Caki2 (cell line): Measurements from ENCODE around the gene CLEC16A. TPM values are rescaled to one million over a fixed set of nuclear protein-coding genes. Genes with fewer than 3 reads are reported as not detected.

Source experiments
- DNase-seq: peaks from one replicate; pipeline ENCODE4 v3.0.0-alpha.2; 2015; ENCODE audit warnings: low read depth
- in situ Hi-C: cut with HindIII; loops from 2 replicates; pipeline ENCODE4 v1.10.0; 2016; ENCODE audit warnings: low sequenced_read_pairs, low pct_unique_long_range_greater_than_20kb, mixed read lengths
- total RNA-seq: library from RNA; depleted of rRNA; stranded (reverse); fragments of >200 nt; shearing (Covaris generic); gene quantifications from 2 replicates; pipeline ENCODE4 v1.2.3, GENCODE V29; 2014; ENCODE audit warnings: low replicate concordance

The CLEC16A gene
- total RNA-seq, 1 experiment from 2014 or later: 17.7 TPM

- DNase-seq: no peak
- in situ Hi-C loops: no loop called here
Observed at GRCh38 chr16:11042191-11042590, 97.8 kb downstream of the CLEC16A start.

GRCh38 chr16:11045441-11045840, 101.1 kb downstream of the CLEC16A start:
- no peak for DNase-seq
- in situ Hi-C loops: no loop called here

DNA sequence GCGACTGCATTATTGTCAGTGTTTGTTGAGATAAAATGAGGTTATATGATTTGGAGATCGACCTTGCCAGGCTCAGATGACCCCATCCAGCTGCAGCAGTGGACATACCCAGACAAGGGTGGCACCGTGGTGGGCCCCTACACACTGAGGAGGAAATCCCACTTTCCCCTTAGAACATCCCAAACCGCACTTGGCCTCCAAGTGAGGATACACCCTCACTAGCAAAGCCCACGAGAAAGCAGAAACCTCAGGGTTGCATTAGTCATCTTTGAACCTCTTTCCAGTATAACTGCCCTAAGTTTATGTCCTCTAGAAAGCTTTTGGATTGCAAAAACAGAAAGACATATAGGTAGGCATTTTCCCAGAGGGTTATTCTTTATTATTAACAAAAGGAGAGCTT, 101.5 kb downstream of the CLEC16A start:
- in situ Hi-C loops: no loop called here
- DNase-seq: no peak

DNA sequence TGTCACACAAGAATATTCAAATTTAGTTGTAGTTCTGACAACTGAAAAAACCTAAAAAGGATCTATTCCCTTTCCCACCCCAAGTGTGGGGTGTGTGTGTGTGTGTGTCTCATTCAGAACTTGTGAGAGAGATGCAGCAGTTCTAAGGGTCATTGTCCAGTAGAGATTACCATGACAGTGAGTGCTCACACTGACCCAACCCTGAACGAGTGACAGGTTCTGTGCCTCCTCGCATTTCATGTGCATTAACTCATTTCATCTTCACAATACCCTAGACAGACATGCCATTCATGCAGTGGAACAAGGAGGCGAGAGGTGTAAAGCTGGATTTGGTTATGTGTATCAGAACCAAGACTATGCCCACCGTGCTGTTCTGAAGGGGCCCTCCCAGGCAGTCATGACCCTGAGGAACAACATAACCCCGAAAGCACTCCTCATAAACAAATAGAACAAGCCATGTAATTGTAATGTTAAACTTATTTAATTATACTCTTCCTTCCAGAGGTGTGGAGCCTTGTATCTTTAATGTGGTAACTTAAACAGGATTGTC, 102.1 kb downstream of the CLEC16A start:
- no peak for DNase-seq
- in situ Hi-C loops: no loop called here

DNA sequence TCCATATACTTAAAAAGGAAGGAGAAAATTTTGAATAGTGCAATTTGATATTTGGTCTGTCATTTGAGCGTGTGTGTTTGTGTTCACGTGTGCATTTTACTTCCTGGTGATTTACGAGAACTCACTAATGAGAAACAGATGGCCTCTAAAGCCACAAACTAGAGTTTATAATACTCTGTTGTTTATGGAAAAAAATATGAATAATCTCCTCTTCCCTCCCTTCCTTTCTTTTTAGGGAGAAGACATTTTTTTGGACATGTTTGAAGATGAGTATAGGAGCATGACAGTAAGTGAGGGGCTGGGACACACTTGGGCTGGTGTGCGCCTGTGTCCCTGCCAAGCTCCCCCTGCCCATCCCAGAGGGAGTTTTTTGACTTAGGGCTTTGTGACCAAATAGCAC, 102.7 kb downstream of the CLEC16A start:
- in situ Hi-C loops: no loop called here
- DNase-seq: no peak

DNA sequence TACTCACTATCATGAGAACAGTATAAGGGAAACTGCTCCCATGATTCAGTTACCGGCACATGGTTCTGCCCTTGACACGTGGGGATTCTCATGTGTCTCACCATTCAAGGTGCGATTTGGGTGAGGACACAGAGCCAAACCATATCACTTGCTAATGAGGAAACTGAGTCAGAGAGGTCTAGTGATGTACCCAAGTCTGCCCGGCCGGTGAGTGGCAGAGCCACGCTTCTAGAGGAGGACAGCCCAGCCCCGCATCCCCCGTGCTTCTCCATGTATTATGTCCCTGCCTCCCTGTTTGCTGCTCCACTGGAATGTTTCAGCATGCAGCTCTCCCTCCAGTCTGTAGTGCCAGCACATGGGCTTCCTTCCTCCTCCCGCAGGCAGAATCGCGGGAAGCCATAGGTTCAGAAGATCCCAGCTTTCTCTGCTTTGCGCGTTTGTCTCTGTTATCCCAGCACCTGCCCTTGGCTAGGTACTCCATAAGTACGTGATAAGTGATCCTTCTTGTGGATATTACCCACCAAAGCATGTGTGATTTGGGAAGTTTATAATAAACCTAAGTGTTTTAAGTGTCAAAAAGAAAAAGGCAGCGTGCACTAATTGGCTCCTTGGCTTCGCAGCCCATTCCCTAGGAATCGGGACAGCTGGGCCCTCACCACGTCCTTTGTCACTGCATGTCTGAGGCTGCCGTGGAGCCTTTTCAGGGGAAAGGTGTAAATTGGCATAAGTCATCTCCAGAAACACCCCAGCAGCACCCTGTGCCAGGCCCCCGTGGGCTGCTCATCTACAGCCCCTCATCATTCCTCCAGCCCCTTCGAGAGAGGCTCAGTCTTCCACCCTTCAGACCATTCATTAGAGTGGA, 103.8 kb downstream of the CLEC16A start:
- no peak for DNase-seq
- in situ Hi-C loops: no loop called here

DNA sequence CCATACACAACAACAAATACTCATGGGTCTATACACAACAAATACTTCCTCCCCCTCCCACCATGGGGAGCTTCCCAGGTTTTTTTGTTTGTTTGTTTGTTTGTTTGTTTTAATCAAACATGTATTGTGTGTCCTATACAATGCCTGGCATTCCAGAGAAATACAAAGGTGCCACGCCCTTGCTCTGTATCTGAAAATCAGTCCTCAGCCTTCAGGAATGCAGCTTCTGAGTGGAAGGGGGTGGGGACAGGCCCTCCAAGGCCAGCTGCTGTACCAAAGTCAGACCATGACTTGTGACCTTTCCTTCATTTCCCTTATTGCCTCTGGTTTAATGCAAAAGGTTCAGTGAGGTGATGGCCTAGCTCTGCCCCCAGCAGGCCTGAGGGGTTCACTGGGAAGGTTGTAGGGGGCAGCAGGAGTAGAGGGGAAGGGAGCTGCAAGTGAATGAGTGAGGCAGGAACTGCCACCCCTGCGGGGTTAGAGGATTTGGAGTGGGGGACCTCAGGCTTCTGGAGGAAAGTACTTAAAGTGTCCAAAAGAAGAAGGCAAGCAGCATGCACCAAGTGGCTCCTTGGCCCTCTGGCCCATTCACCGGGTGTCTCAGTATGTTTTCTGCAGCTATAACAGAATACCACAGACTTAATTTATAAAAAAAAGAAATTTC, 105.2 kb downstream of the CLEC16A start:
- no peak for DNase-seq
- in situ Hi-C loops: no loop called here

- in situ Hi-C loops: no loop called here
- no peak for DNase-seq
Observed at GRCh38 chr16:11050536-11050935, 106.2 kb downstream of the CLEC16A start.

DNA sequence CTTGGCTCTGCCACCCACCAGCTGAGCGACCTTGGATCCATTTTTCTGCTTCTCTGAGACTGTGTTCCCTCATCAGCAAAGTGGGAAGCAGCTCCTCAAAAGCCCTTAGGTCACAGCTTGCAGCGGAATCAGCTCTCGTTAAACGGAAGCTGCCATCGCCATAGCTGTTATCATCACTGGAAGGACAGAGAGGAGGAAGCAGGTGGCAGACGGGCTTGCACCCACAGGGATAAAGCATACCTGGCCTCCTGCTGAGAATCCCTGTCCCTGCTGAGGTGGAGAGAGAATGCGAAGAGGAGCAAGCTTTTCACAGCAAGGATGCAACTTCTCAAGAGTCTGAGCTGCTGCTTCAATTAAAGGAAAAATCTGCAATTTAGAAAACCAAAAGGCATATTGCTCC, 106.6 kb downstream of the CLEC16A start:
- in situ Hi-C loops: no loop called here
- no peak for DNase-seq

DNA sequence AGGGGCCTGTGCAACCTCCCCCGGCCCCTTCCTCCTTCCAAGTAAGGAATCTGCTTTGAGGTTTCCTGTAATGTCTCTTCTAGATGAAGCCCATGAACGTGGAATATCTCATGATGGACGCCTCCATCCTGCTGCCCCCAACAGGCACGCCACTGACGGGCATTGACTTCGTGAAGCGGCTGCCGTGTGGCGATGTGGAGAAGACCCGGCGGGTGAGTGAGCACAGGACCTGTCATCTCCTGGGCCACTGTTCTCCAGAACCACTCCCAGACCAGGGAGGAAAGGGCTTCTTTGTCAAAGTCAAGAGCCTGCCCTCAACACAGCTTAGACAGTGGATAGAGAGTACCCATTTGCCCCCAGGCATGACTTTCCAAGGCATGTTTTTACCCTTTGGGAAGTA, 107.1 kb downstream of the CLEC16A start:
- DNase-seq: no peak
- in situ Hi-C loops: no loop called here

DNA sequence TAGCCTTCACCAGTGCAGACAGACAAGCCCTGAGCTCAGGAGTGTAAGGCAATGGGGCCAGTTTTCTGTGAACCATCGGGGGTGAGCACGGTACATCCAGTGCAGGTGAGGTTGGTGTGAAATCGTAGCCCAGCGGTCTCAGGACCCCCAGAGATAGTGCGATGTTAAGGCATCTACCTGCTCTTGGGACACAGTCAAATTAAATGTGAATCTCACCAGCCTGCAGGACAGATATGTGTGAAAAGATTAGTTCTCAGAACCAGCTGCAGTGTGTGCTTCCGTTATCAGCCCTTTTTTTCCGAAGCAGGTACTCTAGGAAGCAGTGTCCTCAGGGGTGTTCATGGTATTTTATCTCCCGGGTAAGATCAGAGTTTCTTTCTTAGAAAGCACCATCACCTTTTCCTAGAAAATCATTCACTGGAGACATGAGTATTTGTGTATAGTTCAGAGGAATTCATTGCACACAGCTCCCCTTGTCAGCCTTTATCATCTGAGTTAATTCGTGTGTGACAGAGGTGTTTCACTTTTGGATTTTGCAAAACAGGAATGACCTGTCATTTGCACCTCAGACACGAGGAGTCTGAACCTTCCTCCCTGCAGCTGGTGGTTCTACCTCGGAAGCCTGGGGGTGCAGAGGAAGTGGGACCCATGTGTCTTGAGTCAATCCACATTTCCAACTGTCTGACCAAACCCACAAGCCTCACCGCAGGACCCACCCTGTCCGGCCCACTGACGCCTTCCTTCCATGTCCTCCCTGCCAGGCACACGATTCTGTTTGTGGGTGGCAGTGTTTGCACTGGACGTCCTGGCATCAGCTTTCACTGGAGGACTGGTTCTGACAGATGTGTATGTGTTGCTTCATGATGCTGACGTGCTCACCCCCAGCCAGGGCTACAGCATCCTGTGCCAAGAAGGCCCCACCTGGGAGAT, 107.8 kb downstream of the CLEC16A start:
- DNase-seq: no peak
- in situ Hi-C loops: no loop called here

- in situ Hi-C loops: no loop called here
- DNase-seq: no peak
Observed at GRCh38 chr16:11053916-11054460, 109.6 kb downstream of the CLEC16A start.

GRCh38 chr16:11056090-11056992, 112.0 kb downstream of the CLEC16A start:
- in situ Hi-C loops: no loop called here
- DNase-seq: no peak

- DNase-seq: no peak
- in situ Hi-C loops: no loop called here
Observed at GRCh38 chr16:11056993-11057649, 112.8 kb downstream of the CLEC16A start.

GRCh38 chr16:11057711-11058345, 113.5 kb downstream of the CLEC16A start:
- no peak for DNase-seq
- in situ Hi-C loops: no loop called here

DNA sequence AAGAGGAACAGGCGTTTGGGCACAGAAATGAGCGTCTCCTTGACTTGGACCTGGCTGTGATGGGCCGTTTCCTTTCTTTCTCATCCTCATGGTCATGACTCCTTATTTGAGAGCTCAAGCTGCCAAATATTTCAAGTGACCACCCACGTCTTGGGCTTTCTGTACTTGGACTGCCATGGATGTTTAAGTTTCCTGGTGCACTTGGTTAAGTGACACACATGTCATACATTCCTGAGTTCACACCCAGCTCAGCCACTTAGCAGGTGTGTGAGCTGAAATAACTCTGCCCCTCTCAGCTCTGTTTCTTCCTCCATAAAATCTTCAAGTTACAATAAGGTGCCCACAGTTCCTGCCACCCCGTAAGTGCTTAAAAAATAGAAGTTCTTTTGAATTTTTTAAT, 114.5 kb downstream of the CLEC16A start:
- in situ Hi-C loops: no loop called here

More for the DNA sequence above, 114.5 kb downstream of the CLEC16A start:
- DNase-seq: no peak
